ENCODE results near the gene FALEC. TPM values are rescaled to one million over a fixed set of nuclear protein-coding genes. Genes with fewer than 3 reads are reported as not detected.

FALEC gene
- polyA plus RNA-seq, 1 donor from 2014 or later: not detected

DNA sequence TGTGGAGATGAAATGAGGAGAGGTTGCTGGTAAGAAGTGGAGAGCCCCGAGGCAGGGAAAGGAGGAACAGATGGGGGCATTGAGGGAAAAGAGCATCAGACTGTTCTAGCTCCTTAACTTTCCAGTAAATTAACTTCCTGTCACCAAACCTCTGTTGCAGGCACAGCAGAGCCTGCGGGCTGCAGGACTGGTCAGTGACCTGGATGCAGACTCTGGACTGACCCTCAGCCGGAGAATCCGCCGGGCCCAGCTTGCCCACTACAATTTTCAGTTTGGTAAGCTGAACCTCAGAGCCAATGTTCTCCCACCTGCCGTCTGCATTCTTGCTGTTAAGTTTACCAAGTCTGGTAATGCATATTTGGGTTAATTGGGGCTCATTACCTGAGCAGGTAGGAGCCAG, 10.1 kb upstream of the FALEC start:
- no peaks in the 10 kb centered on the region for H3K27me3 ChIP-seq (ENCODE audit: insufficient read depth, low read depth, low read length)
- no peaks in the 10 kb centered on the region for H3F3A ChIP-seq (ENCODE audit: insufficient read depth, low read length, poor library complexity, severe bottlenecking)
- H2AFZ ChIP-seq (ENCODE audit: low read depth, low read length): no peak overlapping the region
- no peak for TF ChIP-seq POLR2AphosphoS5 (IDR thresholded peaks at IDR 0.05)
- no peak for TF ChIP-seq TAF1 (IDR thresholded peaks at IDR 0.05; ENCODE audit: low read depth)
- TF ChIP-seq RAD21 (conservative IDR thresholded peaks at IDR 0.05): no peak
- no peak for TF ChIP-seq SMC3 (conservative IDR thresholded peaks at IDR 0.05; ENCODE audit: poor library complexity)
- TF ChIP-seq, protein P1, sequence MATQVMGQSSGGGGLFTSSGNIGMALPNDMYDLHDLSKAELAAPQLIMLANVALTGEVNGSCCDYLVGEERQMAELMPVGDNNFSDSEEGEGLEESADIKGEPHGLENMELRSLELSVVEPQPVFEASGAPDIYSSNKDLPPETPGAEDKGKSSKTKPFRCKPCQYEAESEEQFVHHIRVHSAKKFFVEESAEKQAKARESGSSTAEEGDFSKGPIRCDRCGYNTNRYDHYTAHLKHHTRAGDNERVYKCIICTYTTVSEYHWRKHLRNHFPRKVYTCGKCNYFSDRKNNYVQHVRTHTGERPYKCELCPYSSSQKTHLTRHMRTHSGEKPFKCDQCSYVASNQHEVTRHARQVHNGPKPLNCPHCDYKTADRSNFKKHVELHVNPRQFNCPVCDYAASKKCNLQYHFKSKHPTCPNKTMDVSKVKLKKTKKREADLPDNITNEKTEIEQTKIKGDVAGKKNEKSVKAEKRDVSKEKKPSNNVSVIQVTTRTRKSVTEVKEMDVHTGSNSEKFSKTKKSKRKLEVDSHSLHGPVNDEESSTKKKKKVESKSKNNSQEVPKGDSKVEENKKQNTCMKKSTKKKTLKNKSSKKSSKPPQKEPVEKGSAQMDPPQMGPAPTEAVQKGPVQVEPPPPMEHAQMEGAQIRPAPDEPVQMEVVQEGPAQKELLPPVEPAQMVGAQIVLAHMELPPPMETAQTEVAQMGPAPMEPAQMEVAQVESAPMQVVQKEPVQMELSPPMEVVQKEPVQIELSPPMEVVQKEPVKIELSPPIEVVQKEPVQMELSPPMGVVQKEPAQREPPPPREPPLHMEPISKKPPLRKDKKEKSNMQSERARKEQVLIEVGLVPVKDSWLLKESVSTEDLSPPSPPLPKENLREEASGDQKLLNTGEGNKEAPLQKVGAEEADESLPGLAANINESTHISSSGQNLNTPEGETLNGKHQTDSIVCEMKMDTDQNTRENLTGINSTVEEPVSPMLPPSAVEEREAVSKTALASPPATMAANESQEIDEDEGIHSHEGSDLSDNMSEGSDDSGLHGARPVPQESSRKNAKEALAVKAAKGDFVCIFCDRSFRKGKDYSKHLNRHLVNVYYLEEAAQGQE (IDR thresholded peaks at IDR 0.05; ENCODE audit: borderline replicate concordance): no peak
- TF ChIP-seq, protein P2, sequence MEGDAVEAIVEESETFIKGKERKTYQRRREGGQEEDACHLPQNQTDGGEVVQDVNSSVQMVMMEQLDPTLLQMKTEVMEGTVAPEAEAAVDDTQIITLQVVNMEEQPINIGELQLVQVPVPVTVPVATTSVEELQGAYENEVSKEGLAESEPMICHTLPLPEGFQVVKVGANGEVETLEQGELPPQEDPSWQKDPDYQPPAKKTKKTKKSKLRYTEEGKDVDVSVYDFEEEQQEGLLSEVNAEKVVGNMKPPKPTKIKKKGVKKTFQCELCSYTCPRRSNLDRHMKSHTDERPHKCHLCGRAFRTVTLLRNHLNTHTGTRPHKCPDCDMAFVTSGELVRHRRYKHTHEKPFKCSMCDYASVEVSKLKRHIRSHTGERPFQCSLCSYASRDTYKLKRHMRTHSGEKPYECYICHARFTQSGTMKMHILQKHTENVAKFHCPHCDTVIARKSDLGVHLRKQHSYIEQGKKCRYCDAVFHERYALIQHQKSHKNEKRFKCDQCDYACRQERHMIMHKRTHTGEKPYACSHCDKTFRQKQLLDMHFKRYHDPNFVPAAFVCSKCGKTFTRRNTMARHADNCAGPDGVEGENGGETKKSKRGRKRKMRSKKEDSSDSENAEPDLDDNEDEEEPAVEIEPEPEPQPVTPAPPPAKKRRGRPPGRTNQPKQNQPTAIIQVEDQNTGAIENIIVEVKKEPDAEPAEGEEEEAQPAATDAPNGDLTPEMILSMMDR (IDR thresholded peaks at IDR 0.05; ENCODE audit: poor library complexity, severe bottlenecking): no peak
- TF ChIP-seq MXI1 (conservative IDR thresholded peaks at IDR 0.05; ENCODE audit: poor library complexity, severe bottlenecking): no peak
- no peak for TF ChIP-seq EP300 (conservative IDR thresholded peaks at IDR 0.05; ENCODE audit: poor library complexity, severe bottlenecking)
- no peak for TF ChIP-seq EZH2 (IDR thresholded peaks at IDR 0.05; ENCODE audit: borderline replicate concordance, insufficient read depth, low read length, poor library complexity, severe bottlenecking)
- H3K79me2 ChIP-seq (replicated peaks; ENCODE audit: insufficient read depth, low read length): no peaks in the 10 kb centered on the region
- H3K4me2 ChIP-seq (ENCODE audit: low read length): no peak overlapping the region
- H4K20me1 ChIP-seq (ENCODE audit: insufficient read depth): no peaks in the 10 kb centered on the region
- no peaks in the 10 kb centered on the region for H3K36me3 ChIP-seq (ENCODE audit: insufficient read depth, low read length)
- no peaks in the 10 kb centered on the region for H3K9me2 ChIP-seq (ENCODE audit: insufficient read depth, low read length)
- H3K27ac ChIP-seq (ENCODE audit: low read length): no peak overlapping the region
- no peaks in the 10 kb centered on the region for H3K9me3 ChIP-seq (ENCODE audit: low read length)
- H3K4me3 ChIP-seq (ENCODE audit: low read length): no peak overlapping the region
- H3K9ac ChIP-seq (ENCODE audit: low read length): no peak overlapping the region

DNA sequence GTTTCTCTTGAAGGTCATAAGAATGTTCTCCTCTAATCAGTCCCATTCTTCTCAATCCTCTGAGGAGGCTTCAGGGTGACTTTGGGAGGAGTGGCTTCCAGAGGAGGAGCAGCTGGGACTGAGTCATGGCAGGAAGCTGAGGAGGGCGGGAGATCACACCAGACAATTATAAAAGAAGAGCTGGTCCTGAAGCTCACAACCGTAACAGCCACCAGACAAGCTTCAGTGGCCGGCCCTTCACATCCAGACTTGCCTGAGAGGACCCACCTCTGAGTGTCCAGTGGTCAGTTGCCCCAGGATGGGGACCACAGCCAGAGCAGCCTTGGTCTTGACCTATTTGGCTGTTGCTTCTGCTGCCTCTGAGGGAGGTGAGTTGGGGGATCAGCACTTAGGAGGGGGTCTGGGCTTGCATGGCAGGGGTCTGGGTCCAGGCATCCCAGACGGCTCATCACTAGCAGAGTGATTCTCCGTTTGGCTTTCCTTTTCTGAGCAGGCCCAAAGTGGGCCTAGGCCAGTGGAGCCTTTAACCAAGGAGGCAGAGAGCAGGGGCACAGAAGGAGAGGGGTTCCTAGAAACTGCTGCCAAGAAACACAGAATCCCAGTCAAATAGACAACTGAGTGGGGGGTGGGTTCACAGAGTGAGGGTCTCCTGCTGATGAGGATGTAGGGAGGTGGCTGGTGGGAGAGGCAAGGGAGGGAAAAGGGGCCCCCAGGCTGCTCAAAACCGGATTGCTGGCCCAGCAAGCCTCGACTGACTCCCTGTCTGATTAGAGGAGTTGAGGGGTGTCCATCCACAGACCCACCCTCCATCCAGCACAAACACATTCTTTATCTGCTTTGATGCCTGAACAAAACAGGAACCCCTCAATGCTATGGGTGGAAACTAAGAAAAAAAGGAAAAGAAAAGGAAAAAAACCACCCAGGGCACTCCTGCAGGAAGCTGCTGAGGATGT, 7.4 kb upstream of the FALEC start, which contains the start of gene ECM1:
ECM1 (plus strand) TSS at position 198 of the 953 bp plus-strand sequence; CDS start at position 299, 101 bp downstream.
- H3K79me2 ChIP-seq (replicated peaks; ENCODE audit: insufficient read depth, low read length): no peaks in the 10 kb centered on the region
- H3K36me3 ChIP-seq (ENCODE audit: insufficient read depth, low read length): no peaks in the 10 kb centered on the region
- no peaks in the 10 kb centered on the region for H3K9me3 ChIP-seq (ENCODE audit: low read length)
- no peaks in the 10 kb centered on the region for H4K20me1 ChIP-seq (ENCODE audit: insufficient read depth)
- H3K9me2 ChIP-seq (ENCODE audit: insufficient read depth, low read length): no peaks in the 10 kb centered on the region
- no peak for TF ChIP-seq SMC3 (conservative IDR thresholded peaks at IDR 0.05; ENCODE audit: poor library complexity)
- H2AFZ ChIP-seq (ENCODE audit: low read depth, low read length): no peak within 1 kb of the TSS
- H3K4me2 ChIP-seq (ENCODE audit: low read length): no peak within 1 kb of the TSS
- no peak within 1 kb of the TSS for H3K4me3 ChIP-seq (ENCODE audit: low read length)
- no peaks in the 10 kb centered on the region for H3K27me3 ChIP-seq (ENCODE audit: insufficient read depth, low read depth, low read length)
- no peak within 1 kb of the TSS for H3K9ac ChIP-seq (ENCODE audit: low read length)
- H3F3A ChIP-seq (ENCODE audit: insufficient read depth, low read length, poor library complexity, severe bottlenecking): no peaks in the 10 kb centered on the region
- H3K27ac ChIP-seq (ENCODE audit: low read length): no peak within 1 kb of the TSS
